Fibroblast of peridontal ligament (primary cell): ENCODE results near the gene DEAF1.

Source experiments
- DNase-seq: peaks from one replicate; pipeline ENCODE4 v3.0.0-alpha.2; 2010; ENCODE audit errors: extremely low read depth

The DEAF1 gene

DNA sequence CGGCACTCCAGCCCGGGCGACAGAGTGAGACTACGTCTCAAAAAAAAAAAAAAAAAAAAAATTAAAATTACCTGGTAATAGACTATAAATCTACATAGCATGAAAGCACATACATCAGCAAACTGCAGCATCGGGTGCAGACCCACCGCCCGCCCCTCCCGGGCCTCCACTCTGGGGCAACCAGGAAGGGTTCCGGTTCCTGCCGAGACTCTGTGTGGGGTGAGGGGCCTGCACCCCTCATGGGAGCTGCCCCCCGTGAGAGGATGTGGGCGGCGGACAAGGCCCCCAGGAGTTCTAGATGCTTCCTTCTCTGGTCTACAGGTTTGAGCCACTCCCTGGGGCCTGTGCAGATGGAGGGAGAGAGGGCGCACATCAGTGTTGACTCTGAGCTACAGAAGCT lies 48.8 kb downstream of the DEAF1 start:
- no peak for DNase-seq

DNA sequence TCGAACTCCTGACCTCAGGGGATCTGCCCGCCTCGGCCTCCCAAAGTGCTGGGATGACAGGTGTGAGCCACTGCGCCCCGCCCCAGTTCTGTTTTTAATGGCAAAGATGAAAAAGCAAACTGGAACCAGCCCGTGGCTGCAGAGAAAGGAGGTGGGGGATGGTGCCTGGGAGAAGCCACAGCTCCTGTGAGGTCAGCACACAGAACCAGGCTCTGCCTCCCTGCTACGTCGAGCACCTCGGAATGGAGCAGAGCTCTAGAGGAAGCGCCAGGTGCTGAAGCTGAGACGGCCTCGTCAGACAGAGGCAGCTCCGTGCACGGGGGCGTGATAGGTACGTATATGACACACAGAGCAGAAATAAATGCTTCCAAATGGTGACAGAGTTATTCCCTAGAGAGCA lies 49.5 kb downstream of the DEAF1 start:
- DNase-seq, result no peak

DNA sequence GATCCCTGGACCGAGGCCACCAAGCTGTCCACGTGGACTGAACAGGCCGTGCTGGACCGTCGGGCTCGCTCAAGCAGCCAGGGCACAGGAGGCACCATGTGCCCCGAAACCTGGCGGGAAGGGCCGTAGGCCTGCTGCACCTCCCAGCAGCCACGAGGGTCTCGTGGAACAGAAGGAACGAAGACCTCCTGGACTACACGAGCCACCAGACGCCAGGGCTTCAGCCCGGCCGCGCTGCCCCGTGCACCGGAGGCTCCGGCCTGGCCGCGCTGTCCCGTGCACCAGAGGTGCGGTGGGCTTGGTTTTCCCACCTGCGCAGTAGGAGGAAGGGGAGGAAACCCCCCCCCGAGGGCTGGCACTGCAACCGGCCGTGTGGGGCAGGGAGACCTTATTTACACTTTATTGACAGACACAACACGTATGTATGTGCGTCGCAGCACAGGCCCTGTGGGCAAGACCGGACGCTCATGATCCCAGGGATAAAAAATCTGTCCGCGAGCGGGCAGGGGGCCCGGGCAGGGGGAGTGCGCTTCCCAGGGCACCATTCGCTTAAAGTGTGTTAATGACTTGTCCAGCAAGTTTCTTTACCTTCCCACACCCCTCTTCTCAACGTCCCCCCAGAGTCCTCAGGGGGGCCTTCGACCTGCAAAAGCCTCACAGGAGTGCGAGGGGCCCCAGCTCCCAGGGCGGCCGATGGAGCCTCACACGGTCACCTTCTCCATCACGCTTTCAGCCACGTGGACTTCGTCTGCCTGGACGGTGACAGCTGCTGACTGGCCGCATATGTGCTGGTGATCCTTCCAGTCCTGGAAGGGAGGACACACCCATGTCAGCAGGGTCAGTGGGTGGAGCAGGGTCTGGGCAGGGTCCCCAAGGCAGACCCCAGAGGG lies 50.9 kb downstream of the DEAF1 start:
- no peak for DNase-seq

DNA sequence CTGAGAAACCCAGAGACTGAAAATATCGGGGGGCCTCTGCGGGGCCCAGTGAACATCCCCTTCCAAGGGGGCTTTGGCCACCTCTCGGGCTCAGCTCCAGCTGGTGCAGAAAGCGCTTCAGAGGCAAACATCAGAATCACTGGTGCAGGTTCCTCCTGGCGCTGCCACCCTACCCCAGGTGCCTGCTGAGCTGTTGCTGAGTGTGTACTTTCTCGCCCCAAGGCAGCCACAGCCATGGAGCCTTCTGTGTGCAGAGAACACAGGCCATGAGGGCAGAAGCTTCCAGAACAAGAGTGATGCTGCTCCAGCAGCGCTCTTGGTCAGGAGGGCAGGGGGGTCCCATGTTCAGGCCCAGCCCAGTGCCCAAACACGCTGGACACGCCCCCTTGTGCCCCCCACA lies 51.7 kb downstream of the DEAF1 start:
- DNase-seq, result no peak

DNA sequence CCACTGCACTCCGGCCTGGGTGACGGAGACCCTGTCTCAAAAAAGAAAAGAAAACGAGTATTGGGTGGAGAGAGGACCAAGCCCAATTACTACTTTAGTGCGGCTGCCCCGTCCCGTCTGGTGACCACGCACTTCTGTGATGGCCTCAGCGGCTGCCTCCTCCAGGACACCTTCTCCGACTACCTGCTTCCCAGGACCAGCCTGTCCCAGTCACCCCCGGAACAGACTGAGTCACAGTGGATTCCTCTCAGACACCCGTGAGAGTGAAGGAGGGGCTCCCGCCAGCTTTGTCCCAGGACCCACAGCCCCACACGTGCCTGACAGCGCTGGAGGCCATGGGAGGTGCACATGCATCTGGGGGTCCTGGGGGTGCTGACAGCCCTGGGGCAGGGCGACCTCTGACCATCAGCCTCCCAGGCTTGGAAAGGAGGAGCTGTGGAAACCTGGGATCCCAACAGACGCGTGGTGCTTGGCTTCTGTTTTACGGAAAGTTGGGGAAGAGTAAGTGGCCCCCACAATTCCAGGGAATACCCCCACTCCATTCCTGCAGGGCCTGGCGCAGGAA lies 53.1 kb downstream of the DEAF1 start:
- no peak for DNase-seq

DNA sequence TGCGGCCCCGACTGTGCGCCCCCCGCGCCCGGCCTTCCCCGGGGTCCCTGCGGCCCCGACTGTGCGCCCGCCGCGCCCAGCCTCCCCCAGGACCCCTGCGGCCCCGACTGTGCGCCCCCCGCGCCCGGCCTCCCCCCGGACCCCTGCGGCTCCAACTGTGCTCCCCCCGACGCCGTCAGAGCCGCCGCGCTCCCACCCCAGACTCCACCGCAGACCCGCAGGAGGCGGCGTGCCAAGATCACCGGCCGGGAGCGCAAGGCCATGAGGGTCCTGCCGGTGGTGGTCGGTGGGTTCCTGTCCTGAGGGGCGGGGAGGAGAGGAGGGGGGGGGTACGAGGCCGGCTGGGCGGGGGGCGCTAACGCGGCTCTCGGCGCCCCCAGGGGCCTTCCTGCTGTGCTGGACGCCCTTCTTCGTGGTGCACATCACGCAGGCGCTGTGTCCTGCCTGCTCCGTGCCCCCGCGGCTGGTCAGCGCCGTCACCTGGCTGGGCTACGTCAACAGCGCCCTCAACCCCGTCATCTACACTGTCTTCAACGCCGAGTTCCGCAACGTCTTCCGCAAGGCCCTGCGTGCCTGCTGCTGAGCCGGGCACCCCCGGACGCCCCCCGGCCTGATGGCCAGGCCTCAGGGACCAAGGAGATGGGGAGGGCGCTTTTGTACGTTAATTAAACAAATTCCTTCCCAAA lies 54.9 kb downstream of the DEAF1 start:
- no peak for DNase-seq

DNA sequence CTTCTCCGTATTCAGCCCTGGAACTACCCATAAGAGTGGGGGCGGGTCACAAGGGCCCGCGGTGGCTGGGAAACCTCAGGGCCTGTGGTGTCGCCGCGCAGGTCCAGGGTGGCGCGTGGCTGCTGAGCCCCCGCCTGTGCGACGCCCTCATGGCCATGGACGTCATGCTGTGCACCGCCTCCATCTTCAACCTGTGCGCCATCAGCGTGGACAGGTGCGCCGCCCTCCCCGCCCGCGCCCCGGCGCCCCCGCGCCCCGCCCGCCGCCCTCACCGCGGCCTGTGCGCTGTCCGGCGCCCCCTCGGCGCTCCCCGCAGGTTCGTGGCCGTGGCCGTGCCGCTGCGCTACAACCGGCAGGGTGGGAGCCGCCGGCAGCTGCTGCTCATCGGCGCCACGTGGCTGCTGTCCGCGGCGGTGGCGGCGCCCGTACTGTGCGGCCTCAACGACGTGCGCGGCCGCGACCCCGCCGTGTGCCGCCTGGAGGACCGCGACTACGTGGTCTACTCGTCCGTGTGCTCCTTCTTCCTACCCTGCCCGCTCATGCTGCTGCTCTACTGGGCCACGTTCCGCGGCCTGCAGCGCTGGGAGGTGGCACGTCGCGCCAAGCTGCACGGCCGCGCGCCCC lies 55.6 kb downstream of the DEAF1 start:
- no peak for DNase-seq

DNA sequence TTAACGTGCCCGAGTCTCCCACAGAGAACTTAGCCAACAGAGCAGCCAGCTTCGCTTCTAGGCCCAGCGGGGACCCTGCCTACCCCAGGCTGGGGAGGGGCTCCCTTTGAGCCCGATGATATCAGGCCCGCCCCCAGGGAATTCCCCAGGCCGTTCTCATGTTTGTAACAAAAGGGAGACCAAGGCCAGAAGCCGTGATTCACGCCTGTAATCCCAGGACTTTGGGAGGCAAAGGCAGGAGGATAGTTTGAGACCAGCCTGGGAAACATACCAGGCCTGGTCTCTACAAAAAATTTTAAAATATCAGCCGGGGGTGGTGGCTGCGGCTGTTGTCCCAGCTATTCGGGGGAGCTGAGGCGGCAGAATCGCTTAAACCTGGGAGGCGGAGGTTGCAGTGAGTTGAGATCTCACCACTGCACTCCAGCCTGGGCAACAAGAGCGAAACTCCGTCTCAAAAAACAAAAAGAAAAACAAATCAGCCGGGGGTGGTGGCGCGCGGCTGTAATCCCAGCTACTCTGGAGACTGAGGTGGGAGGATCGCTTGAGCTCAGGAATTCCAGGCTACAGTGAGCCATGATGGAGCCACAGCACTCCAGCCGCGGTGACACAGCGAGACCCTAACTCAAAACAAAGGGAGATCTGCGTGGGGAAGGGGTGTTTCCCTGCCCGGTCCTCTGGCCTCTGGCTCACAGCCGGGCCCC lies 56.2 kb downstream of the DEAF1 start:
- DNase-seq, result no peak

DNA sequence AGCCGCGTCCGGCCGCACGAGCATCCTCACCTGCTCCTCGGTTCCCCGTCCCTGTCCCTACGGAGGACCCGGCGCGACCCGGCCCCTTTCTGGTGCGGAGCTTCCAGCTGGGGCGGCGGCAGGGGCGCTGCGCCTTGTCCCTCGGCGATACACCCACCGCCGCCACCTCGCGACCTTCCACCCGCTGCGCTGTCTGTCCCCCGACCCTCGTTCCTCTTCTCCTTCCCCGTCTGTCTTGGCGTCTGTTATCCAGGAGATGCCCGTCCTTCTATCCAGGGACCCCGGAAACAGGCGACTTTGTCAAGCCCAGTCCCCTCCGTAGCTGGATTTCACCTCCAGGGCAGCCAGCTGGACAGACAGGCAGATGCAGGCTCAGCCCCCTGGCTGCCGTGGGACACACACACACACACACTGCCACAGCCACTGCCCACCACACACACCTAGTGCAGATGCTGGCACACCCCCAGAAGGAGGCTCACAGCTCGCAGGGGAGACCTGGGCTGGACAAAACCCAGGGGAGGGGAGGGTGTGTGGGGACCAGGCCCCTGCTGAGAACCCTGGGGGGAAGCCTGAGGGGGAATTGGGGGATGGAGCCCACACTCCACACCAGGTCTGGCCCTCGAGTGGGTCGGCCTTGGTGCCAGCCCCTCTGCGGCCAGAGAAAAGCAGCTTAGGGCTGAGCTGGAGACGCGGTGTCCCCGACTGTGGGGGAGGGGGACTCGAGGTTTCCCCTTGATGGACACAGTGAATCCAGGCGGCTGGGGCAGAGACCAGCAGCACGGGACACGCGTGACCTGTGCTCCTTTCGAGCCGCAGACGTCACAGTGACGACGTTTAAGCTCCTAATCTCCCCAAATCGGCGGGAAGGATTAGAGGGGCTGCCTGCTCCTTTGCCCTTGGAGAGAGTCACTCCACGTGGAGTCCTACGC lies 57.2 kb downstream of the DEAF1 start:
- no peak for DNase-seq

DNA sequence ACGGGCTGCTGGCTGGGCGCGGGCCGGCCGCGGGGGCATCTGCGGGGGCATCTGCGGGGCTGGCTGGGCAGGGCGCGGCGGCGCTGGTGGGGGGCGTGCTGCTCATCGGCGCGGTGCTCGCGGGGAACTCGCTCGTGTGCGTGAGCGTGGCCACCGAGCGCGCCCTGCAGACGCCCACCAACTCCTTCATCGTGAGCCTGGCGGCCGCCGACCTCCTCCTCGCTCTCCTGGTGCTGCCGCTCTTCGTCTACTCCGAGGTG lies 57.8 kb downstream of the DEAF1 start:
- DNase-seq, result no peak

DNA sequence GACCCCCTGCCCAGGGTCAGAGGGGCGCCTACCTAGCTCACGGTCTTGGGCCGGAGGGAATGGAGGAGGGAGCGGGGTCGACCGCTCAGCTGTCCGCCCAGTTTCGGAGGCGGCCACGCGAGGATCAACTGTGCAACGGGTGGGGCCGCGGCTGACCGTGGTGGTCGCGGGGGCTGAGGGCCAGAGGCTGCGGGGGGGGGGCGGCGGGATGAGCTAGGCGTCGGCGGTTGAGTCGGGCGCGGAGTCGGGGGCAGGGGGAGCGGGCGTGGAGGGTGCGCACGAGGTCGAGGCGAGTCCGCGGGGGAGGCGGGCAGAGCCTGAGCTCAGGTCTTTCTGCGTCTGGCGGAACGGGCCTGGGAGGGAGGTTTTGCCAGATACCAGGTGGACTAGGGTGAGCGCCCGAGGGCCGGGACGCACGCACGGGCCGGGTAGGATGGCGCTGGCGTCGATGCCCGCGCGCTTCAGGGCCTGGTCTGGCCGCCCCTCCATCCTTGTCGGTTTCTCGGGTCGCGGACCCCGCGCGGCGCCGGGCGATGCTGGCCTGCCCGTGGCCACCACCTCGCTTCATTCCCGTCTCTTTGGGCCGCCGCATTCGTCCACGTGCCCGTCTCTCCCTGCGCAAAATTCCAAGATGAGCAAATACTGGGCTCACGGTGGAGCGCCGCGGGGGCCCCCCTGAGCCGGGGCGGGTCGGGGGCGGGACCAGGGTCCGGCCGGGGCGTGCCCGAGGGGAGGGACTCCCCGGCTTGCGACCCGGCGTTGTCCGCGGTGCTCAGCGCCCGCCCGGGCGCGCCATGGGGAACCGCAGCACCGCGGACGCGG lies 58.3 kb downstream of the DEAF1 start, which contains the start of gene DRD4:
DRD4 (plus strand) TSS at position 759 of the 822 bp plus-strand sequence; CDS start at position 795, 36 bp downstream.
- DNase-seq, result no peak

DNA sequence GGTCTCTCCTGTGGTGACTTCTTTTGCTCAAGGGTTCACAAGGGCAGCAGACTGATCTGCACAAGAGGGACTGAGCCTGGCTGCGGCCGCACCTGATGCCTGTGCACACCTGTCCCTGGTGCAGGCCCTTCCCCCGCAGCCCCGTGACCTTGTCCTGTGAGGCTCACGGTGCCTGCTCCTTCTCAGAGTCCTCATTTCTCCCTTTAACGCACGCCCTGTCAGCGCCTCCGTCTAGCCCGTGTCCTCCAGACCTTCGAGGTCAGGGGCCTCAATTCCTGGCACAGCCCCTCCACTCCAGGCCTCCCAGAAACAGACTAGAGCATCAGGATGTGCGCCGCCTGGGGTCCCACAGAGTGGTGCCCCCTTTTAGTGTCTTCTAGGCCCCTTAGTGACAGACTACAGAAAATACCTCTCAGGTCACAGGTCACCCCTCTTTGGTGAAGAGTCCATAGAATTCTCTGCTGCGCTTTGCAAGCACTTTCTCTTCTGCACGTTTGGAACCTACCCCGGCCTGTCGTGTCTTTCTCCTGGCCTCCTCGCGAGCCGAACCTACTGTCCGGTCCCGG lies 59.0 kb downstream of the DEAF1 start:
- DNase-seq, result no peak

DNA sequence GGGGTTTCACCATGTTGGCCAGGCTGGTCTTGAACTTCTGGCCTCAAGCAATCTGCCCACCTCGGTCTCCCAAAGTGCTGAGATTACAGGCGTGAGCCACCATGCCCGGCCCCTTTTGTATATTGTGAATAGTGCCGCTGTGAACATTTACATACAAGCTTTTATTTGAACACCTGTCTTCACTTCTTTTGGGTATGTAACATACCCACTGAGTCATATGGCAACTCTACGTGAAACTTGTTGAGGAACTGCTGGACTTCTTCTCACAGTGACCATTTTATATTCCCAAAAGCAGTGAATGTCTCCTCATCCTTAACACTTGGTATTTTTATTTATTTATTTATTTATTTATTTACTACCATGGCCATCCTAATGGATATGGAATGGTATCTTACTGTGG lies 64.2 kb downstream of the DEAF1 start:
- no peak for DNase-seq

DNA sequence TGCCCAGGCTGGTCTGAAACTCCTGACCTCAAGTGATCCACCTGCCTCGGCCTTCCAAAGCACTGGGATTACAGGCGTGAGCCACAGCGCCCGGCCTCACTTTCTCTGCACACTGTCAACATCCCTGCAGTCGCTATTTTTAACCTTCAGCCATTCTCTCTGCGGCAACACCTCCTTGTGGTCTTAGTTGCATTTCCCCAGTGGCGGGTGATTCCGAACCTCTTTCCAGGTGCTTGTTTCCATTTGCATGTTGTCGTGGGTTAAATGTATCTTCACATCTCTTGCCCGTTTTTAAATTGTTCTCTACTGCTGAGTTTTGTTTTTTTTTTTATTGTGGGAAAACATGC lies 65.8 kb downstream of the DEAF1 start:
- DNase-seq, result no peak

DNA sequence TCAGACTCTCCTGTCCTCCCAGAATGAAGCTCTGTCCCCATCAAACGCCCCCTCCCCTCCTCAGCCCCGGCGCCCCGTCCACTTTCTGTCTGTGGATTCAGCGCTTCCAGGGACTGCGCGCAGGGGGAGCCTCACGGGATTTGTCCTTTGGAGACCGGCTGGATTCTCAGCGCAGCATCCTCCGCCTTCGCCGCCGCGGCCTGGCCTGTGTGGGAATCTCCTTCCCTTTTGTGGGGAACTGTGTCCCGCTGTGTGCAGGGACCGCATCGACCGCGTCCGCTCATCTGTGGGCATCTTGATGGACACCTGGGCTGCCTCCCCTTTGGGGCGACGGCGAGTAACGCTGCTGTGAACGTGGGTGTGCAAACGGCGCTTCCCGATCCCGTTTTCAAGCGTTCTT lies 67.0 kb downstream of the DEAF1 start:
- no peak for DNase-seq

DNA sequence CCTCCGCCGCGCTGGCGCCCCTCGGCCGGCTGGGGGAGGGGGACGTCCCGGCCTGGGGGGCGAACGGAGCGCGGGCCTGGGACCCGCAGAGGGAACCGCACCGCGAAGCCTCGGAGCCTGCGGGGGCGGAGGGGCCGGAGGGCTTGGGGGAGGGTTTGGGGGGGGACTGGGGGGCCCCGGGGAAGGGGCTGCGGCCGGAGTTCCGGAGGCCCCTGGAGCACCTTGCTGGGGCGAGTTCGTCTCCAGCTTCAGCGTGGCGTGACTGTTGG lies 67.8 kb downstream of the DEAF1 start:
- DNase-seq, result no peak

DNA sequence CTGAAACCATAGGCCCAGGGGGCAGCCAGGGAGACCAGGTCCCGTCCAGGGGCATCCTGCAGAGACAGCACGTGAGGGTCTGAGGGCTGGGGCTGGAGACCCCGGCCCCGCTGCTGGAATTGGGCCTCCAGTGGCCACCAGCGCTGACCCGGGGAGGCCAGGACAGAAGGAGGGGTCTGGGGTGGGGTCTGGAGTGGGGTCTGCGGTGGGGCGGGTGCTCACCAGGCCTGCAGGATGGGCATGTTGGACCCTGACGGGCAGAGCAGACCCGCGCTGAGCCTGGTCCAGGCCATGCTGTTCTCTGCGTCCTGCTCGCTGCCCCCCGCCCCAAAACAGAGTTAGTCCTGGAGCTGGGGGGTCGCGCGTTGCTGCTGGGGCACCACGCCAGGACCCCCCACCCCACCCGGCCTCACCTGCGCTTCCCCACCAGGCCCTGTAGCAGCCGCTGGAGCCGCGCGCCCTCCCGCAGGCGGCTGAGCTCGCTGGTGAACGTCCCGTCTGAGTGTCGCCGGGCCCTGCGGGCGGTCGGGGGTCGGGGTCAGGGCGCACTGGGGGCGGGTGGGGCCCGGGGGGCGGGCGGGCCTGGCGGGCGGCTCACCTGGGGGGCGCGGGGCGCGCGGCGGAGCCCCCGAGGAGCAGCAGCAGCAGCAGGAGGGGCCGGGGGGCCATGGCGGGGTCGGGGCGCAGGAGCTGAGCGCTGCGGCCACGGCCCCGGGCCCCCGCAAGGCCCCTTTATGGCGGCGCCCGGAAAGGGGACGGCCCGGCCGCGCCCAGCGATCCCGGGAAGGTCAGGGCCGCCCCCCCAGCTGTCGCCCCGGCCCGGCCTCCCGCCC lies 68.3 kb downstream of the DEAF1 start, which contains the start of gene SCT:
SCT (minus strand) TSS at position 707 of the 833 bp plus-strand sequence; CDS start at position 669, 38 bp downstream.
- DNase-seq, result no peak

DNA sequence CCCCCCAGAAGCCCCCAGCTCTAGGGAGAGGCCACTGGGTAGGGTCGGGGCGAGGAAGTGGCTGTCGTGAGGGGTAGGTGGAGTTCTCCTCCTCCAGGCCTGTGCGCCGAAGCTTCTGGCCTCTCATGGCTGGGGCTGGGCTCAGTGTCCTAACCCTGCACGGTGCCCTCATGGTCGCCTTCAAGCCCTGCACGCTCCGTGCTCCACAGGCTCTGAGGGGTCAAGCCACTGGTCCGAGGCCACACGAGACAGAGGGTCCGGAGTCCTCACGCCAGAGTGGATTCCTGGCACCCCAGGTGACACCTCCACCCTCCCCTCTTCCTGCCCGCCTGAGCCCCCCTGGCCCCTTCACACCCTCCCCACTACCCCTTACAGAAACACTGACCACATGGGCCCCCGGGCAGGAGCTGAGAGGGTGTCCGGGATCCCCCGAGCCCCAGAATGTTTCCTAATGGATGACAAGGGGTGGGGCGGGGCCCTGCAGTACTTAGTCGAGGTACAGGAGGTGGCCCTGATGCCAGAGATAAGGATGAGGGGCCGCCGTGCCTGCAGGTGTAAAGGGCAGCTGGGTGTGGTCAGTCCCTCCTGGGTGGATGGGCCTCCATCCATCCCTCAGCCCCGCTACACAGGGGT lies 69.3 kb downstream of the DEAF1 start:
- no peak for DNase-seq
